Hair follicular keratinocyte (primary cell): ENCODE measurements around the gene ENTPD1. TPM values are rescaled to one million over a fixed set of nuclear protein-coding genes. Genes with fewer than 3 reads are reported as not detected.

Experiments used
- total RNA-seq: library from RNA; depleted of rRNA; stranded (reverse); fragments of >200 nt; gene quantifications from 2 replicates; pipeline ENCODE4 v1.2.3, GENCODE V29; 2015

ENTPD1 gene
- total RNA-seq: not detected in 2 replicates

GRCh38 chr10:95756041-95756761 is at the start of gene ENTPD1:
ENTPD1 (plus strand) TSS chr10:95756163; CDS start chr10:95756240, 77 bp downstream.

GRCh38 chr10:95907456-95908253 is 151.7 kb downstream of the ENTPD1 start, which contains the start of gene CC2D2B:
CC2D2B (plus strand) TSS chr10:95907975; CDS start chr10:95911324, 3,349 bp downstream.

Other genes with a start within 250 kb of the ENTPD1 start
- gene SORBS1, start 194.8 kb upstream of the ENTPD1 start, total RNA-seq: 0.08 and 0.23 TPM in 2 replicates
- 51.9 and 62.7 TPM in 2 replicates for gene ALDH18A1, start 99.5 kb upstream of the ENTPD1 start, total RNA-seq
- gene TCTN3, start 62.2 kb upstream of the ENTPD1 start, total RNA-seq: 30.2 and 34.5 TPM in 2 replicates
- not detected in 2 replicates for gene CC2D2B, start 151.8 kb downstream of the ENTPD1 start, total RNA-seq